ENCODE results near the gene HMX2. TPM values are rescaled to one million over a fixed set of nuclear protein-coding genes. Genes with fewer than 3 reads are reported as not detected.

HMX2 gene
- total RNA-seq, 1 experiment from 2014 or later = not detected

- TF ChIP-seq EZH2phosphoT487 (IDR thresholded peaks at IDR 0.05; ENCODE audit: borderline replicate concordance, low read length) = no peak
- TF ChIP-seq CTCF (conservative IDR thresholded peaks at IDR 0.05; ENCODE audit: low read depth, low read length) = no peak
- no peak for TF ChIP-seq EZH2 (IDR thresholded peaks at IDR 0.05; ENCODE audit: low read length, unreplicated experiment)
- Histone ChIP-seq H3K9ac (ENCODE audit: low read length) (no peak overlapping the region), H3K4me1 (ENCODE audit: insufficient read depth, low read length) (0 out of 2 replicates have a peak, but pooled peaks cover 6% of the 10 kb centered on the region), H2AFZ (ENCODE audit: low read length) (no peak overlapping the region), H3K9me2 (replicated peaks; ENCODE audit: low read length) (no peaks in the 10 kb centered on the region), H3K36me3 (ENCODE audit: low read depth, low read length) (no peaks in the 10 kb centered on the region), H3F3A (ENCODE audit: low read length, unreplicated experiment) (no peaks in the 10 kb centered on the region), H4K20me1 (ENCODE audit: low read length) (no peaks in the 10 kb centered on the region), H3K27ac (ENCODE audit: low read length) (no peak overlapping the region), H3K9me3 (ENCODE audit: low read length) (no peaks in the 10 kb centered on the region), H3K27me3 (ENCODE audit: low read length) (peaks cover 39% of the 10 kb centered on the region), H3K79me2 (ENCODE audit: low read length) (no peaks in the 10 kb centered on the region), H3K4me3 (ENCODE audit: low read length) (no peak overlapping the region), H3K4me2 (ENCODE audit: low read length) (no peak overlapping the region)
- DNase-seq (no peak), ATAC-seq (no peak)
- intact Hi-C loops (cut with micrococcal nuclease) = no loop called here
- BruUV-seq (replicated peaks) = no TSS peak
- ChIA-PET CTCF (no interaction called here), POLR2A (ENCODE audit: unreplicated experiment) (no interaction called here)
Observed at GRCh38 chr10:123143162-123143824, 4.6 kb upstream of the HMX2 start.

- Histone ChIP-seq H3K9me3 (ENCODE audit: low read length) (no peaks in the 10 kb centered on the region), H3K79me2 (ENCODE audit: low read length) (no peaks in the 10 kb centered on the region), H3K9me2 (replicated peaks; ENCODE audit: low read length) (no peaks in the 10 kb centered on the region), H3K27me3 (ENCODE audit: low read length) (peaks cover 35% of the 10 kb centered on the region), H3F3A (ENCODE audit: low read length, unreplicated experiment) (no peaks in the 10 kb centered on the region), H3K36me3 (ENCODE audit: low read depth, low read length) (no peaks in the 10 kb centered on the region), H2AFZ (ENCODE audit: low read length) (no peak overlapping the region), H3K4me3 (ENCODE audit: low read length) (no peak overlapping the region), H4K20me1 (ENCODE audit: low read length) (no peaks in the 10 kb centered on the region), H3K27ac (ENCODE audit: low read length) (no peak overlapping the region), H3K4me1 (ENCODE audit: insufficient read depth, low read length) (0 out of 2 replicates have a peak, but pooled peaks cover 6% of the 10 kb centered on the region), H3K9ac (ENCODE audit: low read length) (no peak overlapping the region), H3K4me2 (ENCODE audit: low read length) (no peak overlapping the region)
- intact Hi-C loops (cut with micrococcal nuclease) = no loop called here
- ATAC-seq = no peak
- ChIA-PET POLR2A (ENCODE audit: unreplicated experiment) (no interaction called here), CTCF (no interaction called here)
- BruUV-seq (replicated peaks) = no TSS peak
- DNase-seq = no peak
- TF ChIP-seq CTCF (conservative IDR thresholded peaks at IDR 0.05; ENCODE audit: low read depth, low read length) (no peak), EZH2phosphoT487 (IDR thresholded peaks at IDR 0.05; ENCODE audit: borderline replicate concordance, low read length) (no peak), EZH2 (IDR thresholded peaks at IDR 0.05; ENCODE audit: low read length, unreplicated experiment) (no peak)
Observed at GRCh38 chr10:123143825-123144168, 4.1 kb upstream of the HMX2 start.
